Mesenteric fat pad (tissue), 1 donor: ENCODE measurements around the gene ADCY3. TPM values are rescaled to one million over a fixed set of nuclear protein-coding genes. Genes with fewer than 3 reads are reported as not detected.
A peak's percentile ranks its signal among the peaks of the same experiment; 100 is the strongest.
"Not testable (repeated sequence)": the region's sequence is repeated elsewhere in the genome, so short reads cannot be mapped to it uniquely, and the experiment has no call there.

Source experiments
- DNase-seq: peaks from one replicate; pipeline ENCODE4 v3.0.0-alpha.2; 2020; ENCODE audit warnings: low spot score
- total RNA-seq: library from RNA; stranded (reverse); fragmentation: NEBNext Ultra II Directional; extraction: Animal tissue kit (Norgen Biotek cat#: 25700); gene quantifications from one replicate; pipeline ENCODE4 v1.2.1, GENCODE V29; 2021
- donor health status: DM: yes; HTN: yes; CAD: no.

ADCY3 gene
- total RNA-seq, 1 donor from 2014 or later: 216 TPM

DNA sequence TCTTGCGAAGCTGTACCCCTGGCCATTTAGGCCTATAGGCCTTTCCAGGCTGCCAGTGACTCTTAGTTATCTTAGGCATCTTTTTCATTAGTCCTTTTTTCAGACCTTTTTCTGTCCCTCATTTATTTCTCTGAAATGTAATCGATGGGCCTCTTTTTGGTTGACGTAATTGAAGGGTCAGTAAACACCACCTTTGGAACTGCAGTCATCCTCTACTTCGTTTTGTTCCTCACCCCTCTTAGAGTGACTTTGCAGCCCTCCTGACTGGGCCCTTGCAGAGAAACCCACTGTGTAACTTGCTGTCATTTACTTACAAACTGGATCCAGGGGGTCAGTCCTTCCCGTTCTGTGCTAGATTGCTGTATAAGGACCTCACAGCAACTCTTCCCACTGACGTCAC is 103.6 kb downstream of the ADCY3 start:
- no peak for DNase-seq

DNA sequence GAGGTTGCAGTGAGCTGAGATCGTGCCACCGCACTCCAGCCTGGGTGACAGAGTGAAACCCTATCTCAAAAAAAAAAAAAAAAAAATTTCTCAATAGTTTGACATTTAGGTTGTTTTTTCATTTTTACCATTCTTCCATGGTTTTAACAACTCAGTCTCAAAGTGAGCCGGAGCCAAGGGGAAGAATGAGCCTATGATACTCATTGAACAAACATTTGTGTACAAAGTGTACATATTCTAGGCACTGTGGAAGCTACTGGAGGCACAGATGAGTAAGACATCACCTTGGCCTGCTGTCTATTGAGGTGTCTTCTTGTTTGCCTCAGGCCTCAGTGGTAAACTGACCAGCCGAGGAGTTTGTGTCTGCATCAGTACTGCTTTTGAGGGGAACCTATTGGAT is 104.9 kb downstream of the ADCY3 start:
- DNase-seq: no peak

DNA sequence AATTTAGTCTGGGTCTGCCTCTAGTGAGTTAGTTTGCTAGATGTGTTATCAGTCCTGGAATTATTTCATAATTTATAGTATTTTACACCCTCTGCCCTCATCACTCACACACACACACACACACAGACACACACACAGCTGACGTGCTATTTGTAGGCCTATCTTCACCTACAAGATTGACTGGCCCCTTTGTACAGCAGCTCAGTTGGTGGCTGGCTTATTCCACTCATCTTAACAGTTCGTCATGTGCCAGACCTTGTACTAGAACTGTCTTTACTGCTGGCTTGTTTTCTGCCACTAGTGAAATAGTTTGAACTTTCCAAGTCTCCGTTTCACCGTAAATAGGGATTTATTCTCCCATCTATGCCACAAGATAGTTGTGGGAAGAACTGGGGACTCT is 105.5 kb downstream of the ADCY3 start:
- DNase-seq: no peak

DNA sequence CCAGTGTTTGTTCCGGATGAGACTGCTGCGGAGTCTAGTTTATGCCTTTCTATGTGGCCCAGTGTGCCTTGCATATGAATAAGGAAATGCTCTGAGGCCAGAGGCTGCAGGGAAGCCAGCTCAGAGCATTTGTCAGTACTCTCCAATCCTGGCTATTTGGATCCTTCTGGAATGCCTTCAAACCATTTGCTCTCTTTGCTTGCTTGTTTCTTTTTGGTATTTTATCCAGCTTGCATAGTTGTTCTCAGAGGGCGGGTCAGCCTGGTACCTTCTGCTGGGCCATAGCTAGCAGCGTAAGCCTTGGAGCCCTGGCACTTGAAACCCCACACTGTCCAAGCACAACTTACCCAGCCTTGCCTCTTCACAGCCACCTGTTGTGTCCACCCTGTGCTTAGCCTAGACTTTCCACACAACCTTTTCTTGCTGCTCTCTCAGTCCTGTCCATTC is 106.3 kb downstream of the ADCY3 start:
- no peak for DNase-seq

DNA sequence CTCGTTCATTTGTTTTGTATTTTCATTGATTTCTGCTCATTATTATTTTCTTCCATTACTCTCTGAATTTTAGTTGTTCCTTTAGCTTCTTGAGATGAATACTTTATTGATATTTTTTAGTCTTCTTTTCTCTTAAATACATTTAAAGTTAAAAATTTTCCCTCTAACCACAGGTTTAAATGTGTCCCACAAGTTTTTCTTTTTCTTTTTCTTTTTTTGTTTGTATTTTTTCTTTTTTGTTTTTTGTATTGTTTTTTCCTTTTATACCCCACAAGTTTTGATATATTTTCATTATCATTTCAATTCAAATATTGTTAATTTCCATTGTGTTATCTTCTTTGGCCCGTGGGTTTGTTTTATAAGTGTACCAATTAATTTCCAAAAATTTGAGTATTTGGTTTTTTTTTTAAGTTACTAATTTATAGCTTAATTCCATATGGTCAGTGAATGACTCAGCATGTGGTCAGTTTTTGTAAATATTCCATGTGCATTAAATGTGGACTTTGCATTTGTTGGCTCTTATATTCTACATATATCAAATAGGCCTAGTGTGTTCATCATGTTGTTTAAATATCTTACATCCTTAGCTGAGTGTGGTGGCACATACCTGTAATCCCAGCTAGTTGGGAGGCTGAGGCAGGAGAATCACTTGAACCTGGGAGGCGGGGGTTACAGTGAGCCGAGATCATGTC is 110.6 kb downstream of the ADCY3 start:
- DNase-seq: no peak

DNA sequence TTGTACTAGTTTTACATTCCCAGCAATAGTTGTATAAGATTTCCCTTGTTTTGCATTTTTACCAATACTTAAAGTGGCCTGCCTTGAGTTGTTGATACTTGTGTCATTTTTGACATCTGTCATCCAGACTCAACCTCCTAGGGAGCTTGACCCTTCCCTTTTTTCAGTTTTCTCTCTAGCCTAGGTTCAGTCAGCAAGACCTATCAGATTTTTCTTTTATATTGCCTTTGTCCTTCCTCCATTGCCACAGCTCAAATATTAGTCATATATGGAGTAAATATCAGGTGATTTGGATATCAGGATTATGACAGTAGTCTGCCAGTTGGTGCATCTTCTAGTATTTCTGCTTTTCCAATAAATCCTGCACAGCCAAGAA is 113.4 kb downstream of the ADCY3 start:
- DNase-seq: no peak

DNA sequence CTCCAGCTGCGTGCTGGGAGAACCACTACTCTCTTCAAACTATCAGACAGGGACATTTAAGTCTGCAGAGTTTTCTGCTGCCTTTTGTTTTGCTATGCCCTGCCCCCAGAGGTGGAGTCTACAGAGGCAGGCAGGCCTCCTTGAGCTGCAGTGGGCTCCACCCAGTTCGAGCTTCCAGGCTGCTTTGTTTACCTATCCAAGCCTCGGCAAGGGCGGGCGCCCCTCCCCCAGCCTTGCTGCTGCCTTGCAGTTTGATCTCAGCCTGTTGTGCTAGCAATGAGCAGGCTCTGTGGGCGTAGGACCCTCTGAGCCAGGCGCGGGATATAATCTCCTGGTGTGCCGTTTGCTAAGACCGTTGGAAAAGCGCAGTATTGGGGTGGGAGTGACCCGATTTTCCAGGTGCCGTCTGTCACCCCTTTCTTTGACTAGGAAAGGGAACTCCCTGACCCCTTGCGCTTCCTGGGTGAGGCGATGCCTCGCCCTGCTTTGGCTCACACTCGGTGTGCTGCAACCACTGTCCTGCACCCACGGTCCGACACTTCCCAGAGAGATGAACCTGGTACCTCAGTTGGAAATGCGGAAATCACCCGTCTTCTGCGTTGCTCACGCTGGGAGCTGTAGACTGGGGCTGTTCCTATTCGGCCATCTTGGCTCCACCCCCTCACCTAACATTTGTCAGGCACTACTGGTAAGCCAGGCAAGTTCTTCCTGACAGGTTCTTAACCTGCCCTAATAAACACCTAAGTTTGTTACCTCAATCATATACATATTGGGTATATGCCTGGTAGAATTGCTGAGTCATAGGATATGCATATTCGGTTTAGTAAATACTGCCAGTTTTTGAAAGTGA is 114.0 kb downstream of the ADCY3 start:
- DNase-seq: not testable (repeated sequence)

DNA sequence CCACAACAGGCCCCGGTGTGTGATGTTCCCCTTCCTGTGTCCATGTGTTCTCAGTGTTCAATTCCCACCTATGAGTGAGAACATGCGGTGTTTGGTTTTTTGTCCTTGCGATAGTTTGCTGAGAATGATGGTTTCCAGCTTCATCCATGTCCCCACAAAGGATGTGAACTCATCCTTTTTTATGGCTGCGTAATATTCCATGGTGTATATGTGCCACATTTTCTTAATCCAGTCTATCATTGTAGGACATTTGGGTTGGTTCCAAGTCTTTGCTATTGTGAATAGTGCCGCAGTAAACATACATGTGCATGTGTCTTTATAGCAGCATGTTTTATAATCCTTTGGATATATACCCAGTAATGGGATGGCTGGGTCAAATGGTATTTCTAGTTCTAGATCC is 119.5 kb downstream of the ADCY3 start:
- DNase-seq: not testable (repeated sequence)

DNA sequence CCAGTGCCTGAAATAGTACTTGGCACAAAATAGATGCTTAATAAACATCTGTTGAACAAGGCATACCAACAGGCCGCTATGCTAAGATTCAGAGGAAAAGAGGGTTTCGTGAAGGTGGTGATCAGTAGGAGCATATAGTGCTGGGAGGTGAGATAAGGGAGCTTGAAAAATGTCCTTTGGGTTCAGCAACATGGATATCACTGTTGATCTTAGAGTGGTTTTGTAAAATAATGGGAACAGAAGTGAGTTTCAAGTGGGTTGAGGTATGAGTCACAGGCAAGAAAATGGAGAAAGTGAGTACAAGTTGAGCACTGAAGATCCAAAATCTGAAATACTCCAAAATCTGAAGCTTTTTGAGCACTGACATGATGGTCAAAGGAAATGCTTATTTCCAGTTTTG is 122.4 kb downstream of the ADCY3 start:
- DNase-seq: no peak

DNA sequence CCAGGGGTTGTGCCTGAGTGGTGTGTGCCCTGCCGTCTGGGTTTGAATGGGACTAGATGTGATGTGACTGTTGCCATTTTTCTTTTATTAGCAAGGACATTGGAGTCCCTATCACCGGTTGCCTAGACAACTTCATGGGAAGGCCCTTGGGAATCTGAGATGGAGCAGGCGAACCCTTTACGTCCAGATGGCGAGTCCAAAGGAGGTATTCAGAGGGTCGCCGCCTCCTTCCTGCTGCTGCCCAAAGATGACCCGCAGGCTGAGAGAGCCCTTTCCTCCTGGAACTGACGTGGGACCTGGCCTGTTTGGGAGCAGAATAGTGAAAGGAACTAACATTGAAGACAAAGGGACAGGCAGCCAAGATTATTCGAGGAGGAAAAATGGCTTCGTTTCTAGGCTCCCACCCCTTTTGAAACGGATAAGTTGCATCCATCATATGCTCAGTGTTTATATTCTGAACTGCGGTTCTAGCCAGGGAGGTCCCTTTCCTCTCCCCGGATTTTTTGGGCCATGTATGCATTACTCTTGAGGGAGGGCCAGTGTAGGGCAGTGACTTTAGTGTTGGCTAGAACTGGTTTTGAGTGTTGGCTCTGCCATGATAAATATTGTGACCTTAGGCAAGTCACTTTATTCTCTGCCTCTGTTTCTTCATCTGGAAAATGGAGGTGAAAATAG is 126.1 kb downstream of the ADCY3 start:
- no peak for DNase-seq

DNA sequence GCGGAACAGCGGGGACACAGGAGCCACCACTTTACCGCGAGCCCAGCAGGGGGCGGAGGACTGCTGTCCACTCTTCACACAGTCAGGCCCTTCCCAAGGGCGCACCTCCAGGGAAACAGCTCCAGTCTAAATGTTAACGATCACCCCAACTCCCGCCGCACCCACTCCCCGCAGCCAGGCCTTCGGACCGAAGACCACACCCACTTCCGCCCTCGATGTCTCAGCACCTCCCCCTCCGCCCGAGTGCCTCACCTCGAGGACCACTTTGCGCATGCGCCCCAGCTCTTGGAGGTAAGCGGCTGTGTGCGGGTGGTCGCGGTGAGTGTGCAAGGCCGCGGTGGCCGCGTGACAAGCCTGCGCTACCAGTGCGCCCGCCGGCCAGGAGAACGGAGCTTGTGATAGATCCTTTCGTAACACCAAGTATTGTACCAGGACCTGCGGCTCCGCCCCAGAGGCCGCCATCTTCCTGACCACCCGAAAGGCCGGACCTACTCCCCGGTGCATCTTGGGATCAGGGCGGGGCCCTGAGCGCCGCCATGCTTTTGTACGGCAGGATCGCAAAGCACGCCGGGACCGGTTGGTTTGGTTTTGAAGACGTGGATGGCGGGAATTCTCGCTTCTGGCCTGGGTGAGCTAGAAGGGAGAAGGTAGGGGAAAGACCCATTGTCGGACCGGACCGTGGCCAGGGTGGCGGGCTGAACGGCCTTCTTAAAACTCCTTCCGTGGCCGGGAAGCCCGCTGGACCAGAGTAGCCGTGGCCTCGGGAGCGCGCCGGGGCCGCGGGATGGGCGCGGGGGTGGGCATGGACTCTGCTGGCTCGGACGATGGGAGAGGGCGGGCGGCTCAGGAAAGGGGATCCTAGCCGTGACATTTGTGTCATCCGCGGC is 126.9 kb downstream of the ADCY3 start, which contains the start of the genes CENPO and PTRHD1:
CENPO (plus strand) TSS at position 552 of the 887 bp plus-strand sequence. CDS start 495 bp downstream, outside the sequence.
PTRHD1 (minus strand) TSS at position 518 of the 887 bp plus-strand sequence; CDS start at position 504, 14 bp downstream.
- DNase-seq: peak; percentile 97

DNA sequence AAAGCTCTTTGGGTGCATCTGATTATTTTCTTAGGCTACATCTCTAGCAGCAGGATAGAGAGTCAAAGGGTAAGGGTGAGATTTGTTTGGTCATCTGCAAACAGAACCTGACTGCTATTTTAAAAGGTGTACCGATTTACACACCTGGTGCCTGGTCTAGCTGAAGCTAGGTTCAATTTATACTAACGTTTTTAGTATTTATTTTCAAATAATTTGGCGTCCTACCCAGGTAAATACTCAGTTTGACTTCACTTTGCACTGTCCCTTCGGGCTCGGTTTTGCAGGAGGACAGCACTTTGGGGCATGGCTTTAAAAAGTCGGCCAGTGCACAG is 127.5 kb downstream of the ADCY3 start:
- DNase-seq: no peak

DNA sequence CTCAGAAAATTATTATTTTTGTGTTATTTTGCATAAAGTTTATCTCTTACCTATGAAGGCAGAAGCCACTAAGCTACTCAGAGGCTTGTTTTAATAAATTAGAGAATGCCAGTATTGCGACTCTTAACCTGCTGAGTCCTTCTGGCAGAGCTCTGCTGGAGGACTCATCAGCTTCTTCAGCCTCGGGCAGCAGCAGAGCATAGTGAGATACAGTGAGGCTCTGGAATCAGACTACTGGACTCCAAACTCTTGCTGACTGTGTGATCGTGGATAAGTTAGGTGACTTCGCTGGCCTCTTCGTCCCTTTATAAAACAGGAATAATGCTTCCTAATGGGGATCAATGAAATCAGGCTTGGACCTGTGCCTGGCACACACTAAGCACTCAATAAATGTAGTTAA is 128.6 kb downstream of the ADCY3 start:
- DNase-seq: no peak

DNA sequence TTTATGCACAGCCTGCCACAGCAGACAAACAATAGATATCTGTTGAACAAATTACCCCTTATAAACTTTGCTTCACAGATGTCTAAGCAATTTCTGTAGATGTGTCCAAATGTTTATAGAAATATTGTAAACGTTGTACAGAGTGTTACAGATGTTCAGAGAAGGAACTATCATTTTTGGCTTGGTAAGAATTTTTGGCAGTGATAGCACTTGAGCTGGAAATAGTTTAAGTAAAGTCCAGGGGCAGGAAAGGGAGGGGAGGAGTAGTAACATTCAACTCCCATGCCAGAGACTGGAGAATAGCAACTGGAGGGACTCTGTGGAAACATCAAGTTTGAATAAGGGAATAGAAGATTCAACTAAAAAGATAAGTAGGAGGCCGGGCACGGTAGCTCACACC is 131.2 kb downstream of the ADCY3 start:
- no peak for DNase-seq

DNA sequence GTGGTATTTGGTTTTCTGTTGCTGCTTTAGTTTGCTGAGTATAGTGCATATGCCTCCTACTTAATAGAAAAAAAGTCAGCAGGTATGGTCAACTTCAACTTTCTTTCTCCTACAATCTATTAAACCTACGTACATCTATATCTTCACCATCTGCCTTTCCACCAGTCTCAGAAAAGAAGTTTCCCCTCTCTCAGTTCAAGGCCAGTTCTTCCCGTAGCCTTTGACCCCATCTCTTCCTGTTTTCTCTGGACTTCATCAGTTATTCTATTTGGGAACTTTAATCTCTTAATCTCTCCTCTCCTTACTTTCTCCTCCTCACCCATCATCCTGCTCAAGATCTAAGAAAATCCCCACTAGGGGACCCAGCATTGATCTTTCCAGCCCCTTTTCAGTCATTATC is 132.5 kb downstream of the ADCY3 start:
- no peak for DNase-seq

DNA sequence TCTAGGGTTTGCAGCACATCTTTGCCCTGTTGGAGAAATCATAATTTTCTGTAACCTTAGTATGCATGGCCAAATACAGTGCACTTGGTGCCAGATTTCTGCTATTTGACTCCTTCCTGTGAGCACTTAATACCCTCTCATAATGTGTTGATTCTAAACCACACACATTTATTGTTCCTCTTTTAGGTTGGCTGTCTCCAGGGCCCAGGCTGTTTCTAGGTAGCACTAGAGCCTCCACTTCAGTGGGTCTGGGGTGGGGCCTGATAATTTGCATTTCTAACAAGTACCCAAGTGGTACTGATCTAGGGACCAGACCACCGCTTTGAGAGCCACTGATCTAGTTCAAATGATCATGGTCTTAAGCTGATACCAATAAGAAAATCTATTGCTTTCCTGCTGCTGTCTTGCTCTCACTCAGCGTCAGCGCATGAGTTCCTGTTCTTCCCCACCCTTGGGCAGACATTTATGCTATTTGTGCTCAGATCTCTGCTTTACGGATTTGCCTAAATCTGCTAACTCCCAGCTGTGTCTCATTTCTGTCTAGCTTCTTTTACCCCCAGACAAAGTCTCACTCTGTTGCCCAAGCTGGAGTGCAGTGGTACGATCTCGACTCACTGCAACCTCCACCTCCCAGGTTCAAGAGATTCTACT is 134.2 kb downstream of the ADCY3 start:
- DNase-seq: no peak

DNA sequence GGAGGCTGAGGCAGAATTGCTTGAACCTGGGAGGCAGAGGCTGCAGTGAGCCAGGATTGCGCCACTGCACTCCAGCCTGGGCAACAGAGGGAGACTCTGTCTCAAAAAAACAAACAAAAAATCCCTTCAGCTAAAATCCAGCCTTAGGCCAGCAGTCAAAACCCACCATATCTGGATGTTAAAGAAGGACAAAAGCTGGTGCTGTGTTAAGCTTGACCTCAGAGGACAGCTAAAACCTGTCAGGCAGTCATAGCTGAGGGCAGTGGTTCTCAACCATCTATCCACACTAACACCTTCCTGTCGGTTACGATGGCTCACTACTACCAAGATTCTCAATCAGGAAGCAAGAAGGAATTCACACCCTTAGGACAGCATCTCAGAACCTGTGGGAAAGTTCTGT is 136.4 kb downstream of the ADCY3 start:
- DNase-seq: no peak

DNA sequence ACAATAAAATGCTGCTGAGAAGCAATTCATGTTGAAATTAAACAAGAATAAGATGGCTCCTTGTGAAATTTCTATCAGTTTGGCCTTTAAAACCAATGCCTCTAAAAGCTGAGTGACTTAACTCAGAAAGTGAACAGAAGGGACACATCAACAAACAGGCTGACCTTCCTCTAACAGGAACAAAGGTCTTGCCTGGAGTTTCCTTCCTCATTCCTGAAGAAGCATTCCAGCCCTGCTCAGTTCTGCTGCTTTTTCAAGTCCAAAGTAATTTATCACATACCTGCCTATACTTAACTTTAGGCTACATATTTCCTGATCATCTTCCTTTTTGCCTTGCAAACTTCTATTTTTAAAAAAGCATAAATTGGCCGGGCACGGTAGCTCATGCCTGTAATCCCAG is 140.9 kb downstream of the ADCY3 start:
- no peak for DNase-seq

DNA sequence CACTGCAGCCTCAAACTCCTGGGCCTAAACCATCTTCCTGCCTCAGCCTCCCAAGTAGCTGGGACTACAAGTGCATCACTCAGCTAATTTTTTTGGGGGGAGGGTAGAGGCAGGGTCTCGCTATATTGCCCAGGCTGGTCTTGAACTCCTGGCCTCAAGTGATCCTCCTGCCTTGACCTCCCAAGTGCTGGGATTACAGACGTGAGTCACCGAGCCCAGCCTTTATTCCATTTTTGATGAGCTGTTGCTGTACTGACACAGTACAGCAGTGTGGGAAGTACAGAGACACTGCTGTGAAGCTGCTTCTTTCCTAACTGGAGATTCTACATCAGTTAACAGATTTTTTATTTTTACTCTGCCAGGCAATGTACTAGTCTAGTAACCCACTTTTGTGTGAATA is 145.7 kb downstream of the ADCY3 start:
- no peak for DNase-seq

DNA sequence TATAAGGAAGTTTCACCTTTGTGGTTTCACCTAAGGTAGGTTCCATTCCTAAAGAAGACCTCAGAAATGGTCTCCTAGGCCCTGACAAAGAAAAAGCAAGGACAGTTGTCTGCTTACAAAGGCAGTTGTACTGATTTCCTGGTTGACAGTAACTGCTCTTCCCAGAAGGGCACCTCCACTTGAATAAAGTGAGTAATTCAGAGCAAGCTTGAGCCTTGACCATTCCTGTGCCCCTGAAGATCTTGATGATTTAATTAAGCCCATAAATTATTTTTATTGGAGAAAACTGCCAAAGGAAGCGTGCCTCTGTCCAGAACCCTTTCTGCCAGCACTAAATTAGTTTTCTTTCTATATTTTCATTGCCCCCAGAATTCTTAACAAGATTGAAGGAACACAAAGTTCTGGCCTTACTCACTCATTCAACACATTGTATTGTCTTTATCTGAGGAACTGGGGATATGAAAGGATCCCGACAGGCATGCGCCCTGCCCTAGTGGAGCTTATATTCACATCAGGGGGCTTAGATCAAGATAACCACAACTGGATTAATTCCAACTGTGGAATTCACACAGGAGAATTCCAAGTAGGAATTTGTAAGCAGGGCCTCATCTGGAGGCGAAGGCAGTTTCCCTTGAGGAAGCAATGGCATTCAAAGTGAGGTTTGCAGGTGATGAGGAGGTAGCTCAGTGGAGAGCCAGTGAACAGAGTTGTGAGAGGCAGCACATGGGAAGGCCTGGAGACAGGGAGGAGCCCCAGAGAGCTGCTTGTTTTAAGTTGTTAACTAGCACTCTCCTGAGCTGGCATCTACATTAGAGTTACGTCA is 148.1 kb downstream of the ADCY3 start:
- DNase-seq: no peak
